Middle frontal gyrus (tissue), 1 donor: ENCODE measurements around the gene C1orf210.

Source experiments
- DNase-seq: peaks from one replicate; pipeline ENCODE4 v3.0.0-alpha.2; 2015; ENCODE audit warnings: low spot score; ENCODE audit errors: extremely low spot score

C1orf210 gene

DNA sequence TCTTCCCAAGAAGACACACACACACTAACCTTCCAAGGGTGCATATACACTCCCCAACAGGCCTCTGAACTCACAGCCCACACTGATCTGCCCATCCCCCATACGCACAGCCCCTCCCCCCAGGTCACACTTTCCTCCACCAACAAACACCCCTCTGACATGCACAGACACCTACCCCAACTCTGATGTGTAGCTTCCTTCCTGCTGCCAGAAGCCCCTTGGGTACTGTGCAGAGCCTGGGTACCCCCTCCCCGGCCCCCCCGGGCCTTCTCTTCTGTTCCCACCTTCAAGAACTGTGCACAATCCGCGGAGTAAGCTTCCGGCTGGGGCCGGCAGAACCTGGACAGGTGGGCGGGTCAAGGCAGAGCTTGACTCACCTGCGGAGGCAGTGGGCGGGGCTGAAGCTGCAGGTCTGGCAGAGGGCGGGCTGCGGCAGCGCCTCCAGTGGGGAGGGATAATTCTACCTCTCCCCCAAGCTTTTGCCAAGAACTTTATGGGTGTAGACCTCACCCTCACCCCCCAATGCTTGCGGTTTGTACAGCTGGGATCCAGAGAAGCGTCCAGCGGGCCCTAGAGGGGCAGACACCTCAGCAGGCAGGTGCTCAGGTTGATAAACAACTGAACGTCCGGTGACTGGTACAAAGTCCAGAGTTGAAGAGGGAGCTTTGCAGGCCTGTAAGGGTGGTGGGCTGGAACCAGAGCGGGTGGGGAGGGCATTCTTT is at the start of gene C1orf210:
TSS of gene C1orf210 (minus strand) at position 313 of the 722 bp plus-strand sequence. CDS start 2,311 bp downstream, outside the sequence.
- no peak for DNase-seq

DNA sequence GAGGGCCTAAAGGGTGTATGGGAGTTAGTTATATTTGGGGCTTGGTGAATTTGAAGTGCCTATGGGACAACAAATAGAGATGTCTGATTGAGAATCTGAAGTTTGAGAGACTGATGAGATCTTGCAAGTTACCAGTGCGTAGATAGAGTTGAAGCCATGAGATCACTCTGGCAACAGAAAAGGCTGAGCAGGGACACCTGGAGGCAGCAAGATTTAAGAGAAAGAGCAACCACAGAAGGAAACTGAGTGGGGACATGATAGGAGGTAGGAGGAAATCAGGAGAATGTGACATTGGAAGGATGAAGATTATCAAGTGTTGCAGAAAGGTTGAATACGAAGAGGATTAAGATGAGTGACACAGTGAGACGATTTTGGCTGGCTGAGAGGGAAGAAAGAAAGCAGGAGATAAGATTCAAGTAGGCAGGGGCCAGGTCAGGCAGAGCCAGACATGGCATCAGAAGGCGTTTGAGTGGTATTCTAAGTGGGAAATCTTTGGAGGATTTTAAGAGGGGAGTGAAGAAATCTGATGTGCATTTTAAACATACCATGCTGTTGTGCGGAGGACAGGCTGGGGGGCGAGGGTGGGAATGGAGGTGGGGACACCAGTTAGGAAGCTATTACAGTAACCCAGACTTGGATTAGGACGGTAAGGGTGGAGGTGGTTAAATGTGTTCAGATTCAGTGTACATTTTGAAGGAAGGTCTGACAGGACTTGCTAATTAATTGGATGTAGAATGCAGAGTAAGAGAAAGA is 49.2 kb upstream of the C1orf210 start:
- no peak for DNase-seq

DNA sequence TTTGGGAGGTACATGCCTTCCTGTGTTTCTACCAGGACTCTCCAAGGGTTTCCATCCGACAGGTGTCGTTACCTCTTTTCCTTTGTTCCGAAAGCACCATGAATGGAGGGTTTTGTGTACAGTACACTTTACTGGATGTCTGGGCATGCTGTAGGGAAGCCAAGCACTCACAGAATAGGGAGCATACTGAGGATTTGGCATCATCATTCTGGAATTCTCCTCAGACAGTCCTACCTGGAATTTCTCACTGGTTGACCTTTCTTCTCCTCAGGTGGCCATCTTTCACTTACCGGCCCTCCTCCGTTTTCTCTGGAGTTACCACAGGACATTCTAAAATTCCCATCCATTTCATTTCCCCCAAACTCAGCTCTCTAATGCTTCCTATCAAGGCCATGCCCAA is 46.3 kb upstream of the C1orf210 start:
- no peak for DNase-seq

GRCh38 chr1:43329995-43330751 is 44.8 kb upstream of the C1orf210 start:
- no peak for DNase-seq

- DNase-seq = no peak
Measured at GRCh38 chr1:43327549-43328292, 42.3 kb upstream of the C1orf210 start.

- no peak for DNase-seq
Measured at GRCh38 chr1:43325381-43325780, 40.0 kb upstream of the C1orf210 start.

DNA sequence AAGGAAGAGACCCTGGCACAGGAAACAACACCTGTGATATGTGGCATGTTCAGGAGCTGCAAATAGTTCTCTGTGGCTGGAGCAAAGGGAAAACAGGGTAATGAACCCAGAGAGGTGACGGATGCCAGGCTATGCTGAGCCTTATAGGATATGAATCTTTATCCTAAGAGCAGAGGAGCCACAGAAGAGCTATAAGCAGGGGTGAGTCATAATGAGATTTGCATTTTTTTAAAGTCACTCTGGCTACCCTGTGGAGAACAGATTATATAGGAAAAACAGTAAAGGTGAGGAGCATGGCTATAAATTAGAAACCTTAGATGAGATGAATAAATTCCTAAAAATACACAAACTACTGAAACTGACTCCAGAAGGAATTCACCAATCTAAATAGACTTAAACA is 39.4 kb upstream of the C1orf210 start:
- no peak for DNase-seq

DNA sequence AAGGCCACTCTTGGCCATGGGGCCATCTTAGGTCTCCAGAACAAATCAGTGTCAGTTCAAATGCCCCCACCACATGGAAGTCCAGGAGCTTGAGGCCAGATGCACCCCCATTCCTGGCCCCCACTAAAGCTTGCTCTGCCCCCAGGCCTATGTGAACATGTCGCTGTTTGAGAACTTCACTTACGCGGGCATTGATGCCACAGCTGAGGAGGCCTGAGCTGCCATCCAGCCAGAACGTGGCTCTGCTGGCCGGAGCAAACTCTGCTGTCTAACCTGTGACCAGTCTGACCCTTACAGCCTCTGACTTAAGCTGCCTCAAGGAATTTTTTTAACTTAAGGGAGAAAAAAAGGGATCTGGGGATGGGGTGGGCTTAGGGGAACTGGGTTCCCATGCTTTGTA is 37.1 kb upstream of the C1orf210 start:
- DNase-seq = no peak

GRCh38 chr1:43321331-43321891 is 36.0 kb upstream of the C1orf210 start:
- no peak for DNase-seq

GRCh38 chr1:43319766-43320165 is 34.4 kb upstream of the C1orf210 start:
- no peak for DNase-seq

GRCh38 chr1:43319288-43319687 is 33.9 kb upstream of the C1orf210 start:
- DNase-seq = no peak

DNA sequence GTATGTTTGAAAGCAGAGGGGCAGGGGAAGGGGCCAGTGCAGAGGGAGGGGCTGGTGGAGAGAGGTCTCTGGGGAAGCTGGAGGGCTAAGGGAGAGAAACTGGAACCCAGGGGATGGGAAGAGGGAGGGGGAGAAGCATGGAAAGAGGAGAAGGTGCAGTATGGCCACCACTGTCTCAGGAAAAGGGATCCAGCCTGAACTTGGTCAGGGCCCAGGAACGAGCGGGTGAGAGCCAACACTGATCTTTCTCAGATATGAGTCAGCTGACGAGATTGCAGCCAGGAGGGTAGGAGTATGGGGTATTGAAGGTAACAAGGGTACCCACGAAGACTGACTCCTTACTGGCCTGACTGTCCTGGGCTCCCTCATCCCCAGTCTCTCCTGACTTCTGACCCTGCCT is 33.5 kb upstream of the C1orf210 start:
- DNase-seq = no peak

DNA sequence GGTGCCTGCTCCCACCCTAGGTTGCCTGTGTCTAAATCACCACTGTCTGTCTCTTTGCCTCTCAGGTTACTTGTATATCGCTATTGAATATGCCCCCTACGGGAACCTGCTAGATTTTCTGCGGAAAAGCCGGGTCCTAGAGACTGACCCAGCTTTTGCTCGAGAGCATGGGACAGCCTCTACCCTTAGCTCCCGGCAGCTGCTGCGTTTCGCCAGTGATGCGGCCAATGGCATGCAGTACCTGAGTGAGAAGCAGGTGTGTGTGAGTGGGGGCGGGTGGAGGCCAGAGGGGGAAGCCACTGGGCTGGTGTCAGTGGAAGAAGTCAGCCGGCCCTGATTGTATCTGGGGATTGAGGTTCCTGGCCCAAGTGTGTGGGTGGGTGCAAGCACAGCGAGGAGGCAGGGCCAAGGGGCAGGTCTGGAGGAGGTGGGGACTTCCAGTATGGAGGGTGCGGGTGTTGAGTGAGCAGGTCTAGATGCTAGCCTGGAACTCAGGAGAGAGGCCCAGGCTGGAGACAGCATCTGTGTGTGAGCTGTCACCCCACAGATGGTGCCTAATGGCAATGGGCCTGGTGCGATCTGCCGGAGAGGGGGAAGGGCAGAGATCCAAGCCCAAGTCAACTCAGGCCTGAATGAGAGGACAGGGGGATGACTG is 32.6 kb upstream of the C1orf210 start:
- DNase-seq = peak; percentile 28

DNA sequence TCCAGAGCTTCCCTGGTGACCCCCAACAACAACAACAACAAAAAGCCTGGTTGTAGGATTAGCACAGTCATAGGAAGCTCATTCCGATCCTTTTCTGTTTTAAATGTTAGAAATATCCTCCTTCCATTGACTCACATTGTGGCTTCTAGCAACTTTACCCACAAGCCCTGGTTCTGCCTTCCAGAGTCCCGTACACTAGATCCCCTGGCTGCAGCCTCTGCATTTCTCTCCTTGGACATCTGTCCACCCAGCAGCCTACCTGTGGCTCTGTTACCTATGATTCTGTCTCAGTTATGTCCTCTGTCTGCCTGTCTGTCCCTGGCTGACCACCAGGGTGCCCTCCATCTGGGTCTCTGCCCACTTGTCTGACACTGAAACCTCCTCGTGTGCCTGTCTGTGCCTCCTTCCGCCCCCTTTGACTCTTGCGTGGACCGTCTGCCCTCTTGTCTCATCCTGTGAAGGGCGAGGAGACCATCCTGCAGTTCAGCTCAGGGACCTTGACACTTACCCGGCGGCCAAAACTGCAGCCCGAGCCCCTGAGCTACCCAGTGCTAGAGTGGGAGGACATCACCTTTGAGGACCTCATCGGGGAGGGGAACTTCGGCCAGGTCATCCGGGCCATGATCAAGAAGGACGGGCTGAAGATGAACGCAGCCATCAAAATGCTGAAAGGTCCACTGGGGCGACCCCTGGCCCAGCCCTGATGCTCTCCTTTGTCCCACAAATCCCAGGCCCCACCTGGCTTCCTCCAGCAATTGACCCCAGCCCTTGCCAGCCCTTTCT is 31.5 kb upstream of the C1orf210 start:
- DNase-seq = no peak

DNA sequence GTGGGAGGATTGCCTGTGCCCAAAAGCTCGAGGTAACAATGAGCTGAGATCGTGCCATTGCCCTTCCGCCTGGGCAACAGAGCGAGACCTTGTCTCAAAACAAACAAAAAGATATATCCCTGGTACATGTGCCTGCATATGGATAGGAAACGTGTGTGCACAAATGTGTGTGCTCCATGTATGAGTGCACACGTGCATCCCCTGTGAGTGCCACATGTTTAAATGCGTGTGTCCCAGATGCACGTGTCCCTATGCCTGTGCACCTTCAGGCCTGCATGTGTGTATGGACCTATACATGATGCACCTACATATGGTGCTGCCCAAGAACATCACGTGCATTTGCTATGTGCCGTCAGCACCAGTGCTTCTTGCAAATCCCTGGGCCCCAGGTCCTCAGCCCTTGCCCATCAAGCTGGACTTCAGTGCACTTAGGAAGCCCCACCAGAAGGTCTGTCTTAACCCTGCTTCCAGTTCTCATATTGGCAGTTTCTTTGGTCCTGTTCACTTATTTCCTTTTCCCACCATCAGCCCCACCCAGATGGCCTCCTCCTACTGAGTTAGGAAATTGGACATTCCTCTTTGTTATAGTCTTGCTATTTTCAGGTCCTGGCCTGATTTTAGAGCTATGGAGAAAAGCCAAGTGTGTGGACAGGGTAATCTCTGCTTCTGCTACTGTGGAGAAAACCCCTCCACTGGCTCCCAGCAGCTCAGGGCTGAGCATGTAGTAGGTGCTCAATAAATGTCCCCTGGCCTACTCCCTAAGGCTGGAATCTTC is 30.8 kb upstream of the C1orf210 start:
- no peak for DNase-seq

DNA sequence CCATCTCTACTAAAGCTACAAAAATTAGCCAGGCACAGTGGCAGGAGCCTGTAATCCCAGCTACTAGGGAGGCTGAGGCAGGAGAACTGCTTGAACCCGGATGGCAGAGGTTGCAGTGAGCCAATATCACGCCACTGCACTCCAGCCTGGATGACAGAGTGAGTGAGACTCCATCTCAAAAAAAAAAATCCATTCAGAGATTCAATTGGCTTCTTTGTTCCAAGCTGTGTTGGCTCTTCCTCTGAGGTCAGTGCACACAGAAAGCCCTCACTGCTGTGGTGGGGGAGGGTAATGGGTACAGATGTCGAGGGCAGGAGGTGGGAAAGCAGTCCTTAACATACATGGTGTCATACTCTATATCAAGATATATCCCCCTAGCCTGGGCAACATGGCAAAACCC is 30.1 kb upstream of the C1orf210 start:
- peak; percentile 16 for DNase-seq

GRCh38 chr1:43314233-43314632 is 28.9 kb upstream of the C1orf210 start:
- no peak for DNase-seq

DNA sequence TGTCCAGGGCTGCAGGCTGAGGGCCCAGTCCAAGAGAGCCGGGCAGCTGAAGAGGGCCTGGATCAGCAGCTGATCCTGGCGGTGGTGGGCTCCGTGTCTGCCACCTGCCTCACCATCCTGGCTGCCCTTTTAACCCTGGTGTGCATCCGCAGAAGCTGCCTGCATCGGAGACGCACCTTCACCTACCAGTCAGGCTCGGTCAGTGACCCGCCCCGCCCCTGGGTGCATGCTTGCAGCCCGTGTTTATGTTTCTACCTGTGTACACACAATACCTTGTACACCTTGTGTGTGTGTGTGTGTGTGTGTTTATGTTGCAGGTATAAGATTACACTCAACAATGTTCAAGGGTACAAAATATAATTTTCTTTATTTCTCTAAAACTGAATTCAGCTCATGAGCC is 28.4 kb upstream of the C1orf210 start:
- no peak for DNase-seq
